Mesenchymal stem cell (in vitro differentiated cells and primary cell): ENCODE data around the gene INAFM2.
A peak's percentile ranks its signal among the peaks of the same experiment; 100 is the strongest.

Experiments used
- DNase-seq: peaks from one replicate; pipeline ENCODE4 v3.0.0-alpha.2; 2013
- H2AFZ ChIP-seq: one replicate; pipeline ENCODE4 v1.6.1; 2013; ENCODE audit warnings: low read depth, mild to moderate bottlenecking, control low read depth, inconsistent platforms, low read length, moderate library complexity
- H2AK5ac ChIP-seq: 2 replicates; pipeline ENCODE4 v1.6.1; 2013; ENCODE audit warnings: low read length, moderate library complexity, mild to moderate bottlenecking, inconsistent platforms; ENCODE audit not compliant: severe bottlenecking
- H2BK120ac ChIP-seq: one replicate; pipeline ENCODE4 v1.6.1; 2013; ENCODE audit warnings: low read depth, mild to moderate bottlenecking, inconsistent platforms, low read length, moderate library complexity
- H2BK12ac ChIP-seq, 2 experiments: one replicate each; pipeline ENCODE4 v1.6.1; 2013; ENCODE audit warnings: inconsistent platforms in 2 of 2, low read length in 2 of 2, mild to moderate bottlenecking in 2 of 2, moderate library complexity in 2 of 2, control low read depth in 1 of 2
- H2BK15ac ChIP-seq: one replicate; pipeline ENCODE4 v1.6.1; 2013; ENCODE audit warnings: mild to moderate bottlenecking, low read depth, inconsistent platforms; ENCODE audit not compliant: poor library complexity, severe bottlenecking
- H2BK5ac ChIP-seq: 2 replicates; pipeline ENCODE4 v1.6.1; 2013; ENCODE audit warnings: low read depth, mild to moderate bottlenecking, low read length, control low read depth, inconsistent platforms; ENCODE audit not compliant: poor library complexity, severe bottlenecking
- H3K14ac ChIP-seq, 2 experiments: one replicate each; pipeline ENCODE4 v1.6.1; 2013; ENCODE audit warnings: inconsistent platforms in 2 of 2, low read length in 2 of 2, control low read depth in 1 of 2, mild to moderate bottlenecking in 1 of 2, moderate library complexity in 1 of 2
- H3K18ac ChIP-seq, 2 experiments: one replicate each; pipeline ENCODE4 v1.6.1; 2013; ENCODE audit warnings: inconsistent platforms in 2 of 2, low read length in 2 of 2, control low read depth in 1 of 2, low read depth in 1 of 2, mild to moderate bottlenecking in 1 of 2
- H3K23ac ChIP-seq, 2 experiments: one replicate each; pipeline ENCODE4 v1.6.1; 2013; ENCODE audit warnings: inconsistent platforms in 2 of 2, low read length in 2 of 2, mild to moderate bottlenecking in 2 of 2, moderate library complexity in 2 of 2, control low read depth in 1 of 2
- H3K27ac ChIP-seq: 2 replicates; pipeline ENCODE4 v1.5.1; 2013; ENCODE audit warnings: mild to moderate bottlenecking, moderate library complexity, low read length, control low read depth, inconsistent platforms; ENCODE audit not compliant: poor library complexity, severe bottlenecking
- H3K27me3 ChIP-seq, 2 experiments: 2 replicates each; pipeline versions ENCODE4 v1.6.1 to v1.7.0; 2013; ENCODE audit warnings: low read length in 2 of 2, mild to moderate bottlenecking in 2 of 2, moderate library complexity in 2 of 2, control low read depth in 1 of 2, inconsistent platforms in 1 of 2; ENCODE audit not compliant: control insufficient read depth in 1 of 2, insufficient read depth in 1 of 2
- H3K36me3 ChIP-seq, 2 experiments: 2 replicates each; pipeline versions ENCODE4 v1.6.1 to v1.7.0; 2013; ENCODE audit warnings: low read length in 2 of 2, control low read depth in 1 of 2, inconsistent platforms in 1 of 2, low read depth in 1 of 2, mild to moderate bottlenecking in 1 of 2; ENCODE audit not compliant: insufficient read depth in 2 of 2, control insufficient read depth in 1 of 2
- H3K4ac ChIP-seq, 2 experiments: one replicate each; pipeline ENCODE4 v1.6.1; 2013; ENCODE audit warnings: inconsistent platforms in 2 of 2, low read length in 2 of 2, mild to moderate bottlenecking in 2 of 2, moderate library complexity in 2 of 2, control low read depth in 1 of 2, low read depth in 1 of 2
- H3K4me1 ChIP-seq: 2 replicates; pipeline ENCODE4 v1.6.1; 2013; ENCODE audit warnings: low read depth, low read length, control low read depth; ENCODE audit not compliant: control insufficient read depth, insufficient read depth
- H3K4me2 ChIP-seq: 2 replicates; pipeline ENCODE4 v1.6.1; 2013; ENCODE audit warnings: low read length, mild to moderate bottlenecking, inconsistent platforms; ENCODE audit not compliant: poor library complexity, severe bottlenecking
- H3K4me3 ChIP-seq, 2 experiments: 2 replicates each; pipeline versions ENCODE4 v1.5.1 to v1.7.0; 2013; ENCODE audit warnings: low read length in 2 of 2, mild to moderate bottlenecking in 2 of 2, control low read depth in 1 of 2, low read depth in 1 of 2; ENCODE audit not compliant: insufficient read depth in 1 of 2
- H3K79me1 ChIP-seq: replicated peaks from 2 replicates; pipeline ENCODE4 v1.6.1; 2013; ENCODE audit warnings: mild to moderate bottlenecking, control low read depth, low read length, inconsistent platforms; ENCODE audit not compliant: poor library complexity, severe bottlenecking
- H3K9ac ChIP-seq: 2 replicates; pipeline ENCODE4 v1.7.0; 2013; ENCODE audit warnings: mild to moderate bottlenecking, low read length, moderate library complexity
- H3K9me3 ChIP-seq: 2 replicates; pipeline ENCODE4 v1.7.0; 2013; ENCODE audit warnings: mild to moderate bottlenecking, low read length; ENCODE audit not compliant: control insufficient read depth
- H4K8ac ChIP-seq: one replicate; pipeline ENCODE4 v1.6.1; 2013; ENCODE audit warnings: inconsistent platforms, mild to moderate bottlenecking, low read length, moderate library complexity
- H4K91ac ChIP-seq: one replicate; pipeline ENCODE4 v1.6.1; 2013; ENCODE audit warnings: mild to moderate bottlenecking, low read length, inconsistent platforms
- WGBS: methylation state at CpG from one replicate; pipeline ENCODE4 v1.1.7; 2013; ENCODE audit warnings: mixed read lengths; 5-methylcytosine and 5-hydroxymethylcytosine counted together

Gene INAFM2

DNA sequence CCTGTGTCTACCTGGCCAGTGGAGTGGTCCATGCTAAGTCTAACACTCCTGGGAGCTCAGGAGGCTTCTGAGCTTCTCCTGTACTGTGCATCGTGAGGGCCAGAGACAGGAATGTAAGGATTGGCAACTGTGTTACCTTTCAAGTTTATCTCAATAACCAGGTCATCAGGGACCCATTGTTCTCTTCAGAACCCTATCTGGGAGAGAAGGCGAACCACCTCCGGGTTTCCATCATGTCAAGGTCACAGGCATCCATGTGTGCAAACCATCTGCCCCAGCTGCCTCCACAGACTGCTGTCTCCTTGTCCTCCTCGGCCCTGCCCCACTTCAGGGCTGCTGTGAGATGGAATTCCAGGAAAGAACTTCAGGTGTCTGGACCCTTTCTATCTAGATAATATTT, 46.6 kb upstream of the INAFM2 start:
- no peak overlapping the region for H3K23ac ChIP-seq
- no peak for DNase-seq
- H2BK120ac ChIP-seq, result no peak overlapping the region
- H2BK12ac ChIP-seq, result no peak overlapping the region
- H2BK15ac ChIP-seq, result no peak overlapping the region
- H4K8ac ChIP-seq, result no peak overlapping the region
- no peak overlapping the region for H3K4me2 ChIP-seq
- H3K18ac ChIP-seq, result no peak overlapping the region
- no peak overlapping the region for H2AK5ac ChIP-seq
- H2AFZ ChIP-seq, result no peak overlapping the region
- no peak overlapping the region for H2BK5ac ChIP-seq
- H3K9ac ChIP-seq, result no peak overlapping the region
- H3K79me1 ChIP-seq, result no peaks in the 10 kb centered on the region
- WGBS, result 90% methylated on average over 3 of the region's 4 CpGs
- no peak overlapping the region for H3K4ac ChIP-seq
- peaks cover 37 to 68% of the 10 kb centered on the region in 2 experiments for H3K27me3 ChIP-seq
- no peak overlapping the region for H3K14ac ChIP-seq
- no peak overlapping the region for H4K91ac ChIP-seq
- peaks cover 0 to 6% of the 10 kb centered on the region in 2 experiments for H3K36me3 ChIP-seq
- peaks cover 26% of the 10 kb centered on the region for H3K4me1 ChIP-seq
- no peak overlapping the region for H3K4me3 ChIP-seq
- H3K27ac ChIP-seq, result no peak overlapping the region
- H3K9me3 ChIP-seq, result no peaks in the 10 kb centered on the region

GRCh38 chr15:40277471-40277870, 46.0 kb upstream of the INAFM2 start:
- 63% methylated on average over 4 of the region's 16 CpGs for WGBS
- H3K23ac ChIP-seq, result no peak overlapping the region

GRCh38 chr15:40278026-40278425, 45.5 kb upstream of the INAFM2 start:
- Histone ChIP-seq H3K4me1 (peaks cover 35% of the 10 kb centered on the region), H3K14ac (no peak overlapping the region), H3K9ac (no peak overlapping the region), H2BK12ac (peak overlapping the region in 1 of 2 experiments; percentile 35), H3K27ac (no peak overlapping the region), H3K4me2 (no peak overlapping the region), H3K4me3 (no peak overlapping the region), H2AK5ac (no peak overlapping the region), H4K8ac (no peak overlapping the region), H2BK120ac (no peak overlapping the region), H3K18ac (no peak overlapping the region), H2BK5ac (no peak overlapping the region), H4K91ac (peak overlapping the region; percentile 25), H3K79me1 (no peaks in the 10 kb centered on the region), H2BK15ac (peak overlapping the region; percentile 3), H3K4ac (no peak overlapping the region), H3K36me3 (no peaks in the 10 kb centered on the region), H3K9me3 (no peaks in the 10 kb centered on the region), H3K23ac (no peak overlapping the region), H3K27me3 (peaks cover 39 to 73% of the 10 kb centered on the region in 2 experiments), H2AFZ (no peak overlapping the region)
- DNase-seq, result no peak
- WGBS, result 75% methylated on average over 10 of the region's 10 CpGs

More at GRCh38 chr15:40277471-40277870, 46.0 kb upstream of the INAFM2 start:
- H4K91ac ChIP-seq, result peak overlapping the region; percentile 2
- no peak overlapping the region for H3K4me3 ChIP-seq
- no peak overlapping the region for H3K4ac ChIP-seq
- no peak overlapping the region for H3K27ac ChIP-seq
- DNase-seq, result no peak
- H3K14ac ChIP-seq, result no peak overlapping the region
- no peak overlapping the region for H2AFZ ChIP-seq
- no peak overlapping the region for H2BK120ac ChIP-seq
- H3K36me3 ChIP-seq, result peaks cover 0 to 2% of the 10 kb centered on the region in 2 experiments
- peak overlapping the region in 1 of 2 experiments; percentile 56 for H3K18ac ChIP-seq
- no peak overlapping the region for H3K9ac ChIP-seq
- H2BK15ac ChIP-seq, result no peak overlapping the region
- H3K4me2 ChIP-seq, result no peak overlapping the region
- no peaks in the 10 kb centered on the region for H3K9me3 ChIP-seq
- H2BK5ac ChIP-seq, result no peak overlapping the region
- no peak overlapping the region for H2BK12ac ChIP-seq
- H3K79me1 ChIP-seq, result no peaks in the 10 kb centered on the region
- peaks cover 29% of the 10 kb centered on the region for H3K4me1 ChIP-seq
- H3K27me3 ChIP-seq, result peaks cover 37 to 70% of the 10 kb centered on the region in 2 experiments
- H4K8ac ChIP-seq, result no peak overlapping the region
- no peak overlapping the region for H2AK5ac ChIP-seq

- Histone ChIP-seq H2BK15ac (no peak overlapping the region), H3K36me3 (no peaks in the 10 kb centered on the region), H4K8ac (no peak overlapping the region), H3K4me2 (no peak overlapping the region), H3K4me1 (peaks cover 38% of the 10 kb centered on the region), H3K4me3 (no peak overlapping the region), H2BK5ac (no peak overlapping the region), H3K14ac (no peak overlapping the region), H2AK5ac (no peak overlapping the region), H3K23ac (no peak overlapping the region), H3K79me1 (no peaks in the 10 kb centered on the region), H4K91ac (no peak overlapping the region), H3K9me3 (no peaks in the 10 kb centered on the region), H2BK12ac (no peak overlapping the region), H3K9ac (no peak overlapping the region), H2BK120ac (peak overlapping the region; percentile 23), H3K4ac (no peak overlapping the region), H3K27ac (no peak overlapping the region), H2AFZ (no peak overlapping the region), H3K18ac (no peak overlapping the region), H3K27me3 (peaks cover 50 to 81% of the 10 kb centered on the region in 2 experiments)
- WGBS, result 8% methylated on average over 39 of the region's 40 CpGs
- peak; percentile 54 for DNase-seq
Measured at GRCh38 chr15:40279437-40280141, 43.9 kb upstream of the INAFM2 start.
